ENCODE results near the gene AHDC1. TPM values are rescaled to one million over a fixed set of nuclear protein-coding genes. Genes with fewer than 3 reads are reported as not detected.
A peak's percentile ranks its signal among the peaks of the same experiment; 100 is the strongest.

AHDC1 gene
- total and polyA plus RNA-seq, 9 of the 15 experiments (the other 6 are each of a cell fraction or from before 2014, with no cell fraction given) = 0.21 to 36.4 (median 4.7) TPM

GRCh38 chr1:27542463-27543273, 61.3 kb downstream of the AHDC1 start (continued):
- peak; percentile 94 for TF ChIP-seq TAF9B (IDR thresholded peaks at IDR 0.05; ENCODE audit: partially characterized antibody)
- TF ChIP-seq MCM2 (IDR thresholded peaks at IDR 0.05; ENCODE audit: low read depth) = no peak
- TF ChIP-seq ZBTB11 (CRISPR knock-in tag; IDR thresholded peaks at IDR 0.05) = peak in 1 of 3 experiments; percentile 93; a peak in 2 of 6 replicates
- peak; percentile 99 for TF ChIP-seq CXXC5 (CRISPR knock-in tag; IDR thresholded peaks at IDR 0.05)
- no peak for TF ChIP-seq ZNF347 (CRISPR knock-in tag; IDR thresholded peaks at IDR 0.05; ENCODE audit: low read depth)
- no peak for TF ChIP-seq POLR2AphosphoS2 (IDR thresholded peaks at IDR 0.05; ENCODE audit: low read length)
- TF ChIP-seq ZKSCAN1 (IDR thresholded peaks at IDR 0.05; ENCODE audit: low read depth, low read length) = peak; percentile 89
- TF ChIP-seq TRIM24 (IDR thresholded peaks at IDR 0.05) = peak; percentile 98
- TF ChIP-seq THRA (IDR thresholded peaks at IDR 0.05) = no peak
- no peak for TF ChIP-seq PURB (CRISPR knock-in tag; IDR thresholded peaks at IDR 0.05; ENCODE audit: low read depth)
- TF ChIP-seq CHAMP1 (IDR thresholded peaks at IDR 0.05) = no peak; the same call in 1 of the 2 replicates
- TF ChIP-seq ZNF165 (CRISPR knock-in tag; IDR thresholded peaks at IDR 0.05; ENCODE audit: borderline replicate concordance) = peak; percentile 90; the same call in 1 of the 2 replicates
- peak; percentile 89 for TF ChIP-seq BHLHE40 (IDR thresholded peaks at IDR 0.05; ENCODE audit: low read length)
- TF ChIP-seq HMGXB4 (CRISPR knock-in tag; IDR thresholded peaks at IDR 0.05) = no peak
- TF ChIP-seq NR3C1 (CRISPR knock-in tag; IDR thresholded peaks at IDR 0.05) = no peak
- peak; percentile 69 for TF ChIP-seq POLR2G (IDR thresholded peaks at IDR 0.05; ENCODE audit: low read depth, low read length)
- TF ChIP-seq E2F1 (CRISPR knock-in tag; IDR thresholded peaks at IDR 0.05) = no peak

Data from K562 (cell line).